ENCODE measurements around the gene C16orf95.
A peak's percentile ranks its signal among the peaks of the same experiment; 100 is the strongest.
"Not testable (repeated sequence)": the region's sequence is repeated elsewhere in the genome, so short reads cannot be mapped to it uniquely, and the experiment has no call there.

C16orf95 gene

GRCh38 chr16:87316923-87317749 is at the start of gene C16orf95:
Gene C16orf95 (minus strand): TSS chr16:87317392. CDS start chr16:87317242, 150 bp downstream.
- DNase-seq (ENCODE audit: low read depth) = peak; percentile 96

DNA sequence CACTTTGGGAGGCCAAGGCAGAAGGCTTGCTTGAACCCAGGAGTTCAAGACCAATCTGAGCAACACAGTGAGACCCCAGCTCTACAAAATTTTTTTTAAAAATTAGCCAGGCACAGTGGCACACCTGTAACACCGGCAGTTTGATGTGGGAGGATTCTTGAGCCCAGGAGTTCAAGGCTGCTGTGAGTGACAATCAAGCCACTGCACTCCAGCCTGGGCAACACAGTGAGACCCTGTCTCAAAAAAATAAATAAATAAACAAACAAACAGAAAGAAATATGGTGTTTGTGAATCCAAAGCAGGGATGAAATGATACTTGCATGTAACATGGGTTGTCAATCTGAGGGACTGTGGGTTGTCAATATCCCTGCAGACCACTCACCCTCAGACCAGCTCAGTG is 49.7 kb upstream of the C16orf95 start:
- DNase-seq (ENCODE audit: low read depth) = no peak

DNA sequence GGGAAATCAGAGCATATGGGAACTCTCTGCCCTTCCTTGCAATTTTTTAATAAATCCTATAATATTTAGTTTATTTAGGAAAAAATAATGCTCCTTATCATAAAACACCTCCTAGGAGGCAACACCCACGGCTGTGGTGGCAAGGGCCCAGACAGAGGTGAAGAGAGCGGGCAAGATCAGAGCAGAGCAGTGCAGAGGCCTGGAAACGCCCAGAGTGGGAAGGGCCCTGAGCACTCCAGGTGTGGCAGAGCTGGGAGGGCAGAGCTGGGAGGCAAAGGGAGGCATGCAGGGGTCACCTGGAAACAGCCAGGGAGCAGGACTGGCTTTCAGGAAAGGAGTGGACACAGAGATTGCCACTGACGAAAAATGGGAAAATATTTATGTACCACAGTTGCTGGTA is 49.1 kb upstream of the C16orf95 start:
- DNase-seq (ENCODE audit: low read depth) = no peak

DNA sequence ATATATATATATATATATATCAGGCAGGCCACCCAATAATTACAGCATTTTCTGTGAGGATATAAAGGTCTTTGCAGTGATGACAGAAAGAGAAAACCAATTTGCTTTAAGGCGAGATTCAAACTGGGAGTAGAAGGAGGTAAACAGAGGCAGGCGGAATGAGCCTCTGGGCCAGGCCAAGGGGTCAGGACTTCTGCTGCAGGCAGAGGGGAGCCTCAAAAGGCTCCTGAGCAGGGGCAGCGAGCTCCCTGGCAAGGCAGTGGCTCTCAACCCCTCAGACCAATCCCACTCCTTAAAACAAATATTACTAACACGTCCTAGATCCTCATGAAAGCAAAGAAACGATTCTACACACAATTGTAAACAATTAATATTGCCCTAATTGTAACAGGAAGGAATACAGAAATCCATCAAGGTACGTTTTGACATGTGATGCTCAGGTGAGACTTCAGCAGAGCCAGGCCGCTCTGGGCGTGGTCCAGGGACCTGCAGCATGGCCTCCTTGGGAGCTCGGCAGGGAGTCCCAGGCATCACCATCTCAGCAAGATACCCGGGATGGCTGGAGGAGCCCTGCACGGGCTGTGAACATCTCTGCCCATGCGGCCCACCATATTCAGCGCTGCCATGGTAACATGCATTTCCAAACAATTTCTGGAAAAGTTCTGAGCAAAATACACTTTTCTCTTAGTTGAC is 48.0 kb upstream of the C16orf95 start:
- no peak for DNase-seq (ENCODE audit: low read depth)

GRCh38 chr16:87363771-87364455 is 46.7 kb upstream of the C16orf95 start:
- DNase-seq (ENCODE audit: low read depth) = no peak

DNA sequence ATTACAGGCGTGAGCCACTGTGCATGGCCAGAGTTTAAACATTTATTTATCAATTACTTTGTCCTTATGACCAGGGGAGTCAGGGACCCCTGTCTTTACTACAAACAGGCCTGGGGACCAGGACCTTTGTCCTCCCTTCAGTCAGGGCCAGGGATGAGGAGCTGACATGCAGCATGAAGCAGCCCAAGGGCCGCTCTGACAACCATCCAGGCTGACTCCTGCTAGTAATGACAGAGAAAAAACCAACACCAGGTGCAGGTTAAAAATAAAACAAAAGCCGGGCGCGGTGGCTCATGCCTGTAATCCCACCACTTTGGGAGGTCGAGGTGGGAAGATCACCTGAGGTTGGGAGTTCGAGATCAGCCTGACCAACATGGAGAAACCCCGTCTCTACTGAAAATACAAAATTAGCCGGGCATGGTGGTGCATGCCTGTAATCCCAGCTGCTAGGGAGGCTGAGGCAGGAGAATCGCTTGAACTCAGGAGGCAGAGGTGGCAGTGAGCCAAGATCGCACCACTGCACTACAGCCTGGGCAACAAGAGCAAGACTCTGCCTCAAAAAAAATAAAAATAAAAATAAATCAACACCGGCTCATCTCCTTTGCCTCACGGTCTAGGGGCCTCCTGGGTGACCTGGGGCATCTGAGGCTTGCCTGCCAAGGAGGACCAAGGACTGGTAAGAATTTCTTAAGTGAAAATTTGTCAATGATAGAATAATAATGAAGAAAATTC is 45.8 kb upstream of the C16orf95 start:
- DNase-seq (ENCODE audit: low read depth) = not testable (repeated sequence)

DNA sequence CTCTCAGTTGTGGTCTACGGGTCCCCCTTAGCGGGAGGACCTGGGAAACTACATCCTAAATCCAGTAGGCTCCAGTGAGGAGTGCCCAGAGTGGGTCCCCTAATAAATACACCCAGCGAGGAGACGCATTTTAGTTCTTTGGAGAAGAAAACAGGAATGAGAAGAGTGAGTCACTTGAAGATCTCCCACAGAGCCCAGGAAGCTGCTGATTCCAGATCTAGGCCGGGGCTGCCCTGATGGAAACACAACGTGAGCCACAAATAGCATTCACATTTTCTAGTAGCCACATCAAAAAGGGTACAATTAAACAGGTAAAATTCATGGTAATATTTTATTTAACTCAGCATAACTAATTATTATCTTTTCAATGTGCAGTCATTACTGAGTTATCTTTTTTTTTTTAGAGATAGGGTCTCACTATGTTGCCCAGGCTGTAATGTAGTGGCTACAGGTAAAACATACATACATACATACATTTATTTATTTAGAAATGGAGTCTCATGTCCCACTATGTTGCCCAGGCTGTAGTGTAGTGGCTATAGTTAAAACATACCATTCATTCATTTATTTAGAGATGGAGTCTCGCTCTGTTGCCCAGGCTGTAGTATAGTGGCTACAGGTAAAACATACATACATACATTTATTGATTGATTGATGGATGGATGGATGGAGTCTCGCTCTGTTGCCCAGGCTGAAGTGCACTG is 44.9 kb upstream of the C16orf95 start:
- no peak for DNase-seq (ENCODE audit: low read depth)

DNA sequence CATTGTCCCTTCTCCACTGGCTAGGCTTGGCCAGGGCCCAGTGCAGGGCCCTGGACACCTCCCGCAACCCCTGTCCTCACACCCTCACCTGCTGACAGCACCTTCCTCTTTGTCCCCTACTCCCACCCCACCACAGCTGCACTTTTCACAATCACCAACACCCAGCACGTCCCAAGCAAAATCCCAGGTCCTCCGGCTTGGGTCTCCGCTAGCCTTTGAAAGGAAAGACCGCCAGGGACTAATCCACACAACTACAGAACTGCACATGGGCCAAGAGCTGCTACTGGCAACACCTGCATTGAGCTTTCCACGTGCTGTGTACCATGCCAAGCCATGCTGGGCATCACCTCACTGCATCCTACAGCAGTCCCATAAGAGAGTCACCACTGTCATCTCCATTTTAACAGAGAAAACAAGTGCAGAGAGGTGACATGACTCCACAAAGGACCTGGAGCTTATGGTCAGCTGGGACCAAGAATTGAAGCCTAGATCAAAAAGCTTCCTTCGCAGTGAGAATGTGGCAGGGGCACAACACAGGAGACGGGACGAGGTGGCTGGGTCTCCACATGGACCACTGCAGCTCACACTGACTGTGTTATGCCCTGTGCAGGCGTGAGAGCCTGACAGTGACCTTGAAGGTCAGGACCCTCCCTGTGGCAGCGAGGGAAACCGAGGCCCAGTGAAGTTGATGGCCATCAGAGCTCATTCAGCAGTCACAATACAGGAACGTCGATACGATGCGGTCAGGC is 43.8 kb upstream of the C16orf95 start:
- no peak for DNase-seq (ENCODE audit: low read depth)

DNA sequence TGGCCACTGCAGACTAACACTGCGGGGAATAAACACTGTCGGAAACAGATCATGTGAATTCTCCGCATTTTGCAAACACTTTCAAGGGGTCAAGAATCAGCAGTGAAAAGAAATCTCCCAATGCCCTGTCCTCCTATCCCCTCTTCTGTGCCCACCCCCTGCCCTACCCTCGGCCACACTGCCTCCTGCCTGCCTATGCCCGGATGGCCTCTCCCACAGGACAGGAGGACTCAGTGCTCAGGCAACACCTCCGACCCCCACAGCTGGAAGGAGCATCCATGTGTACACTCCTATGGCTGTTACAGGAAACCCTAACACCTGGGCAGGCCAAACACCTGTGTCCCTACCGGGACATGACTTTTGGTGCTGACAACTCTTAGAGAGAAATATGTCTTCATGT is 41.9 kb upstream of the C16orf95 start:
- DNase-seq (ENCODE audit: low read depth) = no peak

DNA sequence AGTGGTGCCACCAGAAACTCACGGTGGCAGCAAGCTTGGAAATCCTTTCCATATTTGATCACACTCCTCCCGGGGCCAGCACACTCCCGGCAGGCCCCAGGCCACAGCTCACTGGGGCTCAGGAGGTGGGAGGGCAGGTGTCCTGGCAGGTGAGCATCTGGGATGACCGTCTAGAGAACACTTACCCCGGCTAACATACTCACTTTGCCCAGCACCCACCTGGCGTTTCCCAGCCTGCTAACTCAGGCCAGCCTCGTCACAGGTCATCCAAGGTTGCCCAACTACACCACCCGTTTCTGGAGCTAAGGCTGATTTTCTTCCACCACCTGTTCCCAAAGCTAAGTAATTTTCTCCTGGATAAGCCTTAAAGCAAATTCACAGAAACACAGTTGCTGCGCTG is 41.5 kb upstream of the C16orf95 start:
- DNase-seq (ENCODE audit: low read depth) = no peak

DNA sequence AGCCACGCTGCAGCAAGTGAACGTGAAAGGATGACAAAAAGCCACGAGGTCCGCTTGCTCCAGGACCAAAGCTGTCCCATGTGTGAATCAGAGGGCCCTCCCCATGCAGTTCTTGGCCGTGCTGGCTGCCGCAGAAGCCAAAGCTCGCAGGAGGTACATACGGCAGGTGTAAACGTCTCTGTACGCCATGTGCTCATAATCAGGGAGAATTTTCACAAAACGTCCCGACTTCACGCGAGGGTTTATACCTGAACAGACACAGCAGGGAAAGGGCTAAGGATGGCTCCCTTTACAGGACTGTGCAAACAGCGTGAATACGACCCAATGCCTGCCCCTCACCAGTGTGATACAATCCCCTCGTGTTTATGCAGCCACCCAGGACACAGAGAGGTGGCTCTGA is 41.1 kb upstream of the C16orf95 start:
- no peak for DNase-seq (ENCODE audit: low read depth)

DNA sequence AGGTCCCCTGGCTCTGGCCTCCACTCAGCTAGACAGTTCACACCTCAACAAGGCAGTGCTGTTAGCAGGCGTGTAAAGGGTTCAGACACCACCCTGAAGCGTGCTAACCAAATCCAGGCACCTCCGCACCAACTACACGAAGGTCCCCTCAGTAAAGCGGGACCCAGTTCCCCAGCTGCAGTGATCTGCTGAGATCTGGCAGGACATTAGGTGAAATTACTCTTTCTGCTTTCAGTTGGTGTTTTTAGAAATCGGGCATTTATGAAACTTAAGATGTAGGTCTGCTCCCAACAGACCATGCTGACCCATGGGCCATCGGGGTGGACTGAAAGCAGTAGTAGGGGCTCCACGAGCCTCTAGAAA is 39.3 kb upstream of the C16orf95 start:
- DNase-seq (ENCODE audit: low read depth) = no peak

GRCh38 chr16:87353613-87354012 is 36.4 kb upstream of the C16orf95 start:
- DNase-seq (ENCODE audit: low read depth) = no peak

DNA sequence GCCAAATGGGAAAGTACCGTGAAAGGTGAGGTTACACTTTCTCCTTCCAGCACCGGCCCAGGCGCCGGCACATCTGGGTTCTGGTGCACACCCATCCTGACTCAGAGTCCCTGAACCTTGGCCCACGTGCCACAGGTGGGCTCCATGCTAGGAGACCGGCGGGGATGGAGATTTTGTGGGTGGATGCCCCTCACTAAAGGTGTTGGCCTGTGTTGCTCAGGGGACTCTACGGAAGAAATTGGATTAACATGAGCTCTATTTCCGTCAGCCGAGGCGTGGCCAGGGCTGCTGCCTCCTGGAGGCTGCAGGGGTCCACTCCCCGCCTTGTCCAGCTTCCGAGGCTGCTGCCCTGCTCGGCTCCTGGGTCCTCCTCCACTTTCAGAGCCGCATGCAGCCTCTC is 35.6 kb upstream of the C16orf95 start:
- DNase-seq (ENCODE audit: low read depth) = no peak

DNA sequence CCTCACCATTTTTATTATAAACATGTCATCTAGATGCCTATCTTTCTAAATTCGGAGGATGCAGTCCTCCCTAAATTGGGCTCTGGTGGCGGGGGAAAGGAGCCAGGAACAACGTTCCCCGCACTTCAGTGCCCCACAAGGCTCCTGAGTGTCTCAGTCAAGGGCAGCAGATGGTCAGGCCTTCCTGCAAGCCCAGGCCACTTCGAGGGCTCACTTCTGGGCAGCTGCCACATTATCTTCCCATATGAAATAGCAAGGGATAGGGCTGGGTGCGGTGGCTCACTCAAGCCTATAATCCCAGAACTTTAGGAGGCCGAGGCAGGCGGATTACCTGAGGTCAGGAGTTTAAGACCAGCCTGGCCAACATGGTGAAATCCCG is 34.1 kb upstream of the C16orf95 start:
- DNase-seq (ENCODE audit: low read depth) = no peak

GRCh38 chr16:87350681-87351319 is 33.6 kb upstream of the C16orf95 start:
- DNase-seq (ENCODE audit: low read depth) = no peak

DNA sequence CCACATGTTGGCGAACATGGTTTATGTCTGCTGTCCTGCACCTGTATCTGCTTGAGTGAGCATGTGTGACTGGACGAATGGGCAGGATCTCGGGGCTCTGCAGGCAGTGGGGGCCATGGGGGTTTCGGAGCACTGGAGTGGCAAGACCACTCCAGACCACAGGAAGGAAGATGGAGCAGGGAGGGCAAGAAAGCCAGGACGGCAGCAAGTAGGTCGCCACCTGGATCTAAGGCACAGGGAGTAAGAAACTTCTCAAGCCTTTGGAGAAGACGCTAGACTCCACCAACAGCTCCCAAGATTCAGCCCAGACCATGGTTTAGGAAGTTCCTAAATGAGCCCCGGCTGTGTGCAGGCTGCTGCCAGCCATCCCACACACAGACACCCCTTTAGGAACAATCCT is 32.8 kb upstream of the C16orf95 start:
- DNase-seq (ENCODE audit: low read depth) = no peak

GRCh38 chr16:87348616-87349157 is 31.5 kb upstream of the C16orf95 start:
- DNase-seq (ENCODE audit: low read depth) = no peak

DNA sequence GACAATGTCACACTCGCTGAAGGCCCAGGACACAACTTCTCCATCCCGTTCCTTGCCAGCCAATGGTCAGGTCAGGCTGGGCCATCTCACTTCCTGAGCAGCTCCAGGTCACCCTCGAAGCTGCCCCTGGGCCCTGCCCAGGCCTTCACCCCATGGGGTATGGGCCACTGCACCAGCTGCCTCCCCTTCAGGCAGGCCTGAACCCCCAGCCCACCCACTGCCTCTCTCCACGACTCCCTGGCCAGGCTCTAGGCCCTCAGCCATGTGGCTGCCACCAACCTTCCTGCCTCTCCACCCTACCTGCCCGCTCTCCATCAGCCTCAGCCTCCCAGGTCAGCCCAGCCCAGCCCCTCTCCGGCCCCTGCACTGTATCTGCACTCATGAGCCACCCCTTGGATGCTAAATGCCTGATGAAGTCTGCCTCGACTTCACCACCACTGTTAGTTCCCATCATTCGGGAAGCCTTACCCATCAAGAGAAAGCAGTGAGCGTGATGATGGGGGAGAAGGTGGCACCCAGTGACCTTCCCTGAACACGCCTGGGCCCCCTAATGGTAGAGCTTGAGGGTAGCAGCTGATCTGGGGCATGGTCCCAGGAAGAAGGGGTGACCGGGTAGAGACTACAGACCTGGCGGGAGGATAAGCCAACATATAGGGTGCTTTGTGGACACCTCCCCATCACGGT is 30.9 kb upstream of the C16orf95 start:
- DNase-seq (ENCODE audit: low read depth) = no peak

All from activated T-cell treated with anti-CD3 and anti-CD28 coated beads for 24 hours (primary cell).